ENCODE results near the gene STK38.

STK38 gene

DNA sequence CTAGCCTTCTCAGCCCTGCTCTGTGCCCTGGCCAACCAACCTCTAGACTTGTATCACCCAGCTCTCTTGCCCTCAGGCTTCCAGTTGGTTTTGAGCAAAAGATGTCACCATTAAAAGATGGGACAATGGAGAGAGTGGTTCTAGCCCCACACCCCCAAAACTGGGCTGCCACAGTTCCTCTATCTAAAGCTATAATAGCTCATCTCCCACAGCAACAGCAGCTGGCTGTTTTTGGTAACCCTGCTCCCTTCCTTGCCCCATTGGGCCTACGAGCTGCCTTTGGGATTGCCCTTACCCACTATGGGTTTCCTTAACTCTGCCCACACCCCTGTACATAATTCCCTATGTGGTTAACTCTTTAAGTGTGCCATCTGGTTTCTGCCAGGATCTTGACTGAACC is 39.3 kb upstream of the STK38 start:
- Histone ChIP-seq H3K4me1 (ENCODE audit: low read length) (no peaks in the 10 kb centered on the region), H3K27ac (ENCODE audit: low read length) (no peak overlapping the region), H3K4me3 (ENCODE audit: low read length) (no peak overlapping the region), H3K9me3 (ENCODE audit: insufficient read depth, low read length) (no peaks in the 10 kb centered on the region), H3K4me2 (ENCODE audit: low read length) (no peak overlapping the region), H4K20me1 (ENCODE audit: insufficient read depth, low read length) (no peaks in the 10 kb centered on the region), H3K27me3 (ENCODE audit: low read depth, low read length) (0 out of 2 replicates have a peak, but pooled peaks cover 5% of the 10 kb centered on the region), H2AFZ (ENCODE audit: low read depth, low read length) (no peak overlapping the region), H3K36me3 (replicated peaks; ENCODE audit: low read depth, low read length) (no peaks in the 10 kb centered on the region), H3K79me2 (ENCODE audit: low read length) (no peaks in the 10 kb centered on the region), H3K9ac (ENCODE audit: low read length) (no peak overlapping the region)
- TF ChIP-seq, protein P1, sequence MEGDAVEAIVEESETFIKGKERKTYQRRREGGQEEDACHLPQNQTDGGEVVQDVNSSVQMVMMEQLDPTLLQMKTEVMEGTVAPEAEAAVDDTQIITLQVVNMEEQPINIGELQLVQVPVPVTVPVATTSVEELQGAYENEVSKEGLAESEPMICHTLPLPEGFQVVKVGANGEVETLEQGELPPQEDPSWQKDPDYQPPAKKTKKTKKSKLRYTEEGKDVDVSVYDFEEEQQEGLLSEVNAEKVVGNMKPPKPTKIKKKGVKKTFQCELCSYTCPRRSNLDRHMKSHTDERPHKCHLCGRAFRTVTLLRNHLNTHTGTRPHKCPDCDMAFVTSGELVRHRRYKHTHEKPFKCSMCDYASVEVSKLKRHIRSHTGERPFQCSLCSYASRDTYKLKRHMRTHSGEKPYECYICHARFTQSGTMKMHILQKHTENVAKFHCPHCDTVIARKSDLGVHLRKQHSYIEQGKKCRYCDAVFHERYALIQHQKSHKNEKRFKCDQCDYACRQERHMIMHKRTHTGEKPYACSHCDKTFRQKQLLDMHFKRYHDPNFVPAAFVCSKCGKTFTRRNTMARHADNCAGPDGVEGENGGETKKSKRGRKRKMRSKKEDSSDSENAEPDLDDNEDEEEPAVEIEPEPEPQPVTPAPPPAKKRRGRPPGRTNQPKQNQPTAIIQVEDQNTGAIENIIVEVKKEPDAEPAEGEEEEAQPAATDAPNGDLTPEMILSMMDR (IDR thresholded peaks at IDR 0.05; ENCODE audit: low read depth, low read length): no peak
- TF ChIP-seq EZH2phosphoT487 (IDR thresholded peaks at IDR 0.05; ENCODE audit: low read depth): no peak

- H2AFZ ChIP-seq (ENCODE audit: low read depth, low read length): no peak overlapping the region
- no peak overlapping the region for H3K9ac ChIP-seq (ENCODE audit: low read length)
- H3K27ac ChIP-seq (ENCODE audit: low read length): no peak overlapping the region
- no peaks in the 10 kb centered on the region for H3K79me2 ChIP-seq (ENCODE audit: low read length)
- no peaks in the 10 kb centered on the region for H4K20me1 ChIP-seq (ENCODE audit: insufficient read depth, low read length)
- H3K4me2 ChIP-seq (ENCODE audit: low read length): no peak overlapping the region
- H3K36me3 ChIP-seq (replicated peaks; ENCODE audit: low read depth, low read length): no peaks in the 10 kb centered on the region
- TF ChIP-seq, protein P1 (IDR thresholded peaks at IDR 0.05; ENCODE audit: low read depth, low read length): no peak
- no peak for TF ChIP-seq EZH2phosphoT487 (IDR thresholded peaks at IDR 0.05; ENCODE audit: low read depth)
- H3K9me3 ChIP-seq (ENCODE audit: insufficient read depth, low read length): no peaks in the 10 kb centered on the region
- peaks cover 7% of the 10 kb centered on the region; the same call in 1 of the 2 replicates for H3K4me1 ChIP-seq (ENCODE audit: low read length)
- 0 out of 2 replicates have a peak, but pooled peaks cover 5% of the 10 kb centered on the region for H3K27me3 ChIP-seq (ENCODE audit: low read depth, low read length)
- H3K4me3 ChIP-seq (ENCODE audit: low read length): no peak overlapping the region
These were observed 34.4 kb upstream of the STK38 start for GRCh38 chr6:36581716-36582115.

- no peaks in the 10 kb centered on the region for H3K9me3 ChIP-seq (ENCODE audit: insufficient read depth, low read length)
- no peaks in the 10 kb centered on the region for H4K20me1 ChIP-seq (ENCODE audit: insufficient read depth, low read length)
- H3K4me3 ChIP-seq (ENCODE audit: low read length): no peak overlapping the region
- no peak overlapping the region for H3K9ac ChIP-seq (ENCODE audit: low read length)
- no peaks in the 10 kb centered on the region for H3K79me2 ChIP-seq (ENCODE audit: low read length)
- peaks cover 7% of the 10 kb centered on the region; the same call in 1 of the 2 replicates for H3K4me1 ChIP-seq (ENCODE audit: low read length)
- H3K27ac ChIP-seq (ENCODE audit: low read length): no peak overlapping the region
- H3K27me3 ChIP-seq (ENCODE audit: low read depth, low read length): 0 out of 2 replicates have a peak, but pooled peaks cover 5% of the 10 kb centered on the region
- no peaks in the 10 kb centered on the region for H3K36me3 ChIP-seq (replicated peaks; ENCODE audit: low read depth, low read length)
- H3K4me2 ChIP-seq (ENCODE audit: low read length): peak overlapping the region; percentile 47
- peak overlapping the region; percentile 89 for H2AFZ ChIP-seq (ENCODE audit: low read depth, low read length)
- TF ChIP-seq EZH2phosphoT487 (IDR thresholded peaks at IDR 0.05; ENCODE audit: low read depth): no peak
- TF ChIP-seq, protein P1 (IDR thresholded peaks at IDR 0.05; ENCODE audit: low read depth, low read length): no peak
These were observed 32.9 kb upstream of the STK38 start for GRCh38 chr6:36580184-36580526.

- no peaks in the 10 kb centered on the region for H3K36me3 ChIP-seq (replicated peaks; ENCODE audit: low read depth, low read length)
- no peaks in the 10 kb centered on the region for H4K20me1 ChIP-seq (ENCODE audit: insufficient read depth, low read length)
- H3K9me3 ChIP-seq (ENCODE audit: insufficient read depth, low read length): no peaks in the 10 kb centered on the region
- no peaks in the 10 kb centered on the region for H3K79me2 ChIP-seq (ENCODE audit: low read length)
- 0 out of 2 replicates have a peak, but pooled peaks cover 5% of the 10 kb centered on the region for H3K27me3 ChIP-seq (ENCODE audit: low read depth, low read length)
- TF ChIP-seq, protein P1 (IDR thresholded peaks at IDR 0.05; ENCODE audit: low read depth, low read length): no peak
- no peak for TF ChIP-seq EZH2phosphoT487 (IDR thresholded peaks at IDR 0.05; ENCODE audit: low read depth)
- H3K4me3 ChIP-seq (ENCODE audit: low read length): no peak overlapping the region
- H3K4me2 ChIP-seq (ENCODE audit: low read length): no peak overlapping the region
- no peak overlapping the region for H3K27ac ChIP-seq (ENCODE audit: low read length)
- peaks cover 7% of the 10 kb centered on the region; the same call in 1 of the 2 replicates for H3K4me1 ChIP-seq (ENCODE audit: low read length)
- H3K9ac ChIP-seq (ENCODE audit: low read length): no peak overlapping the region
- no peak overlapping the region for H2AFZ ChIP-seq (ENCODE audit: low read depth, low read length)
These were observed 31.2 kb upstream of the STK38 start for GRCh38 chr6:36578431-36578830.

Data from OCI-LY3 (cell line).